Neural progenitor cell (in vitro differentiated cells): ENCODE measurements around the gene DOK7.

ENCODE experiments used
- CTCF ChIP-seq: fragments of 200-600 bp; sonication (generic); IDR thresholded peaks from 2 replicates; pipeline ENCODE4 v1.5.1; 2017; ENCODE audit warnings: antibody characterized with exemption, mild to moderate bottlenecking
- EZH2phosphoT487 ChIP-seq: fragments of 200-600 bp; sonication (generic); IDR thresholded peaks from 2 replicates; pipeline ENCODE4 v1.6.1; 2017; ENCODE audit warnings: antibody characterized with exemption

- no peak for TF ChIP-seq CTCF
- no peak for TF ChIP-seq EZH2phosphoT487
Observed at GRCh38 chr4:3525532-3526430, 62.7 kb downstream of the DOK7 start.
